ENCODE results near the gene GPATCH4.
"Not testable (repeated sequence)": the region's sequence is repeated elsewhere in the genome, so short reads cannot be mapped to it uniquely, and the experiment has no call there.

The GPATCH4 gene

GRCh38 chr1:156574039-156574633, 27.1 kb downstream of the GPATCH4 start:
- no peak for DNase-seq (ENCODE audit: low spot score)

- DNase-seq (ENCODE audit: low spot score), result no peak
Measured at GRCh38 chr1:156572663-156573018, 28.6 kb downstream of the GPATCH4 start.

DNA sequence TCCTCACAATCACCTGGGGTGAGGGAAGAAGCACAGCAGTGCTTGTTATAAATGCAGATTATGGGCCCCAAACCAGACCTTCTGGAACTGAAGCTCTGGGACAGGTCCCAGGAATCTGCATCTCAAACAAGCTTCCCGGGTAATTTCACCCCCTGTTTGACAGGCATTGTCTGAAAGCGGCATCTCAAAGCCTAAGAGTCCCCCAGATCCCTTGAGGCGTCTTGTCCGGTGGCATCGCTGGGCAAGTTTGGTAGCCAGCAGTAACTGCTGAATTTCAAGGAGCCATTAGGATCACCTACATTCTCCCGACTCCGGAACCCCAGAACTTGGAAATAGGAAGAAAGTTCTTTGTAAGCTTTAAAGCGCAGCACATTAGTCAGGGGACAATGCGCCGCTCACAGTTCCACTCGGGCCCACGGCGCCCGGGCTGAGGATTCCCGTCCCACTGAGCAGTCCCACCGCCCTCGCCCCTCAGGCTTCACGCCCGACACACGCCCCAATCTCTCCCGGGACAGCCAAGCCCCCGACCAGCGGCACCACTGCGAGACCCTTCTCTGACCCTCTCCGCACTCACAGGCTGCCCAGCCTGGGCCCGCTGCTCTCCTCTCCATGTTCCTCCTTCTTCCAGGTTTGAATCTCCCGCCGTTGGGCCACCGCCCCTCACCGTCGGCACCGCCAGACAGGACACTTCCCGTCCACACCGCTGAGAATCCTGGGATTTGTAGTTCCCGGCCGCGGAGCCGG, 29.2 kb downstream of the GPATCH4 start, which contains the start of gene IQGAP3:
IQGAP3 (minus strand) TSS at position 647 of the 744 bp plus-strand sequence; CDS start at position 611, 36 bp downstream.
- peak; percentile 87 for DNase-seq (ENCODE audit: low spot score)

- no peak for DNase-seq (ENCODE audit: low spot score)
Measured at GRCh38 chr1:156571261-156571852, 29.9 kb downstream of the GPATCH4 start.

DNA sequence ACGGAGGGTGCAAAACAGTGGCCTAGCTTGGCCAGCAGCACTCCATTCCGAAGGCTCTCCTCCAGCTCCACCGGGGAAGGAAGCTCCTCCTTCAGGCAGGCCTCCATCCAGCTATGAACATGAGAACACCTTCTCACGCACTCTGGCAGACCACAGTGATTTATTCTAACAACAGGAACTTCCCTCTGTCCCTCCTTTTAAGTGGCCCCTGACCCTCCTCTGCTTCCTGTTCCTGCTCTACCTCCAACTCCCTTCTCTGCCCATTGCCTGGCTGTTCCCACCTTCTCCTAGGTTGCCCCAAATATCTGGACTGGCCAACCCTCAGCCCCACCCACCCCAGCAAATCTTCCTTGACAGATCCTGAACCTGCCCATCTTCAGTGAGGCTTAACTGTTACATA, 34.8 kb downstream of the GPATCH4 start:
- DNase-seq (ENCODE audit: low spot score), result no peak

- no peak for DNase-seq (ENCODE audit: low spot score)
Measured at GRCh38 chr1:156565519-156565918, 35.8 kb downstream of the GPATCH4 start.

GRCh38 chr1:156560585-156561163, 40.6 kb downstream of the GPATCH4 start:
- DNase-seq (ENCODE audit: low spot score), result no peak

- no peak for DNase-seq (ENCODE audit: low spot score)
Measured at GRCh38 chr1:156559797-156560385, 41.4 kb downstream of the GPATCH4 start.

DNA sequence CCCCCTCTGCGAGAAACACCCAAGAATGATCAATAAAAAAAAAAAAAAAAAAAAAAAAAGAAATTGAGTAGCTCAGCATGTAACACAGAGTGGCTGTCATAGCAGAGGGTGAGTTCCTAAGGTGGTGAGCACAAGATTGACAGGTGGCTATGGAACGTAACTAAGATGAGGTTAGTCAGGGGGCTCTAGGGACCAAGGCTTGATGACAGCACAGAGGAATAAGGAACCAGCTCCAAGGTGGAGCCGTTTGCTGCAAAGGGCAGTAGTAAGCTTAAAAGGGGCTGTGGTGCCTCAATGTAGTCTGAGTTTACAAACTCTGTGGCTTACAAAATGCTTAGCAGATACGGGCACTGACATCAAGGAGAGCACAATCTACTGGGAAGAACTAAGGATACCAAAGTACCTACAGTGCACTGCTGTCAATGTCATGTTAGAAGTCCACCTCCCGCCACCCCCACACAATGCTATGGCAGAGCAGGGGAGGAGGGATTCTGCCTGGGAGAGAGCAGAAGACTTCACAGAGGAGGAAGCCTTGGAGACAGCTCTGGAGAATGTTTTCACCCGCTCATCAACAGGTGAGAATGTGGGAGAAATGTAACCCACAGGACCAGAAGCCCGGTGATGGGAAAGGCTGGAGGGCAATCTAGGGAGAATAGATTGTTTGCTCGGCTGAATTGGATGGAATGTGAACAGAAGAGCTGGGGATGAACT, 42.0 kb downstream of the GPATCH4 start:
- DNase-seq (ENCODE audit: low spot score), result no peak

DNA sequence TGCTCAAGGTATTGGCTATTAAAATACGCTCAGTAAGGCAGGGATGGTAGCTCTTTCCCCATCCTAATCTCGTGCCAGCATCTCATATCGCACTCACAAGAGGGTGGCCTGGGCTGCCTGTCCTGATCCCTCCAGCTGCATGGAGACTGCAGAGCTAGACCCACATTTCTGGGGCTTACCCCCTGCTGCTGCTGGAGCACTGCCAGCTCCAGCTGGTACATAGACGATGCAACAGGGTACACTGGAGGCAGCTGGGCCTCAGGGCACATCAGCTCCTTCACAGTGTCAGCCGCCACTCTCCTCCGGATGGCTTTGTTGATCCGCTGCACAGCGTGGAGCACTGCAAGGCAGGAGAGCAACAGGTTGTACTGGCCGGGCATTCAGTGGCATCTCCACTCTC, 44.9 kb downstream of the GPATCH4 start:
- DNase-seq (ENCODE audit: low spot score), result no peak

DNA sequence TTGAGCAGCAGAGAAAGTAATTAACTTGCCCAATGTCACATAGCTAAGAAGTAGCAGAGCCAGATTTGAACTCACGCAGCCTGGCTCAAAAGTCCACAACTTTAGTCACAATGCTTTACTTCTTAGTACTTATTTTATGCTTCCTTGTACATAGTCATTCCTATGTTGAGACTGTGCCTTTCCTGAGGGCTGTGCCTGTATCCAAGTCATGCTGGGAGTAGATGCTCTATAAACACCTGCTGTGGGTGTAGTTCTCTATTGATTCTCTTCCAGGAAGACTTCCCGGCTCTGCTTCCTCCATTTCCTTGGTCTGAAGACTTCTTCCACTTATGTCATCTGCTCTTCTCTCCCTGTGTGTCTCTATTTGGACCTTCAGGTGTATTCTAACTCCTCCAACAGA, 45.6 kb downstream of the GPATCH4 start:
- DNase-seq (ENCODE audit: low spot score), result no peak

DNA sequence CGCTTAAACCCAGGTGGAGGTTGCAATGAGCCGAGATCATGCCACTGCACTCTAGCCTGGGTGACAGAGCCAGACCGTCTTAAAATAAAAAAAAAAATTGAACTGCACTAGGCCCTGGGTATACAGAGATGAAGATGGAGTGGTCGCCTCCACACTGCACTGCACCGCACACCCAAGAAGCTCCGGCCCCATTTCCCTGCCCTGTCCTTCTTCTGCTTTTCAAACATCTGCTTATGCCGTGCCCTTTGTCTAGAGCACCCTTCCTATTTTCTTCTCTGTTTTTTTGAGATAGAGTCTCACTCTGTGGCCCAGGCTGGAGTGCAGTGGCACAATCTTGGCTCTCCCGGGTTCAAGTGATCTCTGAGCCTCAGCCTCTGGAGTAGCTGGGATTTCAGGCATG, 46.3 kb downstream of the GPATCH4 start:
- no peak for DNase-seq (ENCODE audit: low spot score)

GRCh38 chr1:156553860-156554485, 47.3 kb downstream of the GPATCH4 start:
- no peak for DNase-seq (ENCODE audit: low spot score)

DNA sequence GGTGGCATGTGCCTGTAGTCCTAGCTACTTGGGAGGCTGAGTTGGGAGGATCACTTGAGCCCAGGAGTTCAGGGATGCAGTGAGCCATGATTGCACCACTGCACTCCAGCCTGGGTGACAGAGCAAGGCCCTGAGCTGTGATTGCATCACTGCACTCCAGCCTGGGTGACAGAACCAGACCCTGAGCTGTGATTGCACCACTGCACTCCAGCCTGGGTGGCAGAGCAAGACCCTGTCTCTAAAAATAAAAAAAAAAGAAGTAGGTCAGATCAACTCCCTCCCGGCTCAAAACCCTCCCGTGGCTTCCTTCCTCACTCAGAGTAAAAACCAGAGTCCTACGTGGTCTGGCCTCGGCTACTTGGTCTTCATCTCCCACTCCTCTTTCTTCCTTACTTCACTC, 48.3 kb downstream of the GPATCH4 start:
- DNase-seq (ENCODE audit: low spot score), result not testable (repeated sequence)

DNA sequence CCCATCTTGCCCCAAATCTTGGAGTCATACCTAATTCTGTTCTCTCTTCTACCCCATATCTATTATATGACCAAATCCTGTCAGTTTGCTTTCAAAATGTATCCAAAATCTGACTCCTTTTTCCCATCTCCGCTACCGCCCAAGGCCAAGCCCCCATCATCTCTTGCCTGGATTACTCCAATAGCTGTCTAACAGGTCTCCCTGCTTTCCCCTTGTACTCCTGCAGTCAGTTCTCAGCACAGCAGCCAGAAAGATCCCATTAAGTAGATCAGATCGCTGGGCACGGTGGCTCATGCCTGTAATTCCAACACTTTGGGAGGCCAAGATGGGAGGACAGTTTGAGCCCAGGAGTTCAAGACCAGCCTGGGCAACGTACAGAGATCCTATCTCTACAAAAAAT, 48.8 kb downstream of the GPATCH4 start:
- DNase-seq (ENCODE audit: low spot score), result no peak

DNA sequence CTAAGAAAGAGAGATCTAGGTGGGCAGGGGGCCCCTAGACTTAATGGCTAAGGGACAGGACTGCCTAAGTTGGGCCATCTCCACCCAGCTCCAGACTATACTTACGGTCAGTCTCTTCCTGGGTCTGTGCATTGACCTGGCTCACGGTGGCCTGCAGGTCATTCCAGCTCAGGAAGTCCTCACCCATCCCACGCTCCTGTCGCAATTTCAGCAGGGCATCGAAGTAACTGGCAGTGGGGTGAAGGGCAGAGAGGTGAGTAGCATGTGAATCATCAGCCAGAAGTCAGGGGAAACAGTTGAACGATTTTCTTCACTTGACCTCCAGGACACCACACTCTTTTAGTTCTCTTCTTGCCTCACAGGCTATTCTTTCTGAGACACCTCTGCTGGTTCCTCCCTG, 49.4 kb downstream of the GPATCH4 start:
- DNase-seq (ENCODE audit: low spot score), result no peak

DNA sequence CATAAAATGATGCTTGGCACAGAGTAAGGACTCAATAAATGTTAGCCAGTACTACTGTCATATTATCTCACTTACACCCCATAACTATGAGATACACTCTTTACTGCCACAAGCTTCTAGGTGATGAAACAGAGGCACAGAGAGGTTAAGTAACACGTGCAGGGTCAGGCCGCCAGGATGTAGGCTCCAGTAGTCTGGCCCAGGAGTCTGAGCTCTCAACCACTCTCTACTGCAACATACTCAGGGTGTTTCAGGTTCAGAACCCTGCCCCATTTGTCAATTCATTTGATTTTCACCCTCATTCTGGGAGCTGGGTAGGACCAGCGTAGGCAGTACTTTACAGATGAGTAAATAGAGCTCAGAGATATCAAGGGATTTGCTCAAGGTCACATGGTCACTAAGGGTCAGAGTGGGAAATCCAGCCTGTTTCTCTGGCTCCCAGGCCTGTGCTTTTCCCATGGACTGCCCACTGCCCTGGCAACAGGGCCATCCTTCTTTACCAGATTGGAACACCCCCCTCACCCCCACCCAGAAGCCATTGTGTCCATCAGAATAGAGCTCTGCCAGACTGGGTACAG, 50.1 kb downstream of the GPATCH4 start:
- no peak for DNase-seq (ENCODE audit: low spot score)

DNA sequence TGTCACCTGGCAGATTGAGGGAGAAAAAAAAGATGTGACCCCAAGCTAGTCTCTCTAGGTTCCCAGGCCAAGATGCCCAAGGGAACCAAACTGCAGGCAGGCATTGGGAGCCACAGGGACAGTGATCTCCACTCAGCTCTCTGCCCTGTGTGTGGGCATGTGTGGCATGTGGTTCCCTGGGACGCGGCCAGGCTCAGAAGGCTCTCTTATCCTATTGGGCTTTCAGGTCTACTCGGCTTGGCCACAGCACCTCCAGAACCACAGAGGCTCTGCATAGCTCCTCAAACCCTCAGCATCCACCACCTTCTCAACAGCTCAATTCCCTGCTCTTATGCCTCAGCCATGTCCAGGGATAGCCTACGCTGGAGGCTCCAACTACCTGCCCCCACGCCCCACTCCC, 50.9 kb downstream of the GPATCH4 start:
- DNase-seq (ENCODE audit: low spot score), result peak; percentile 55

DNA sequence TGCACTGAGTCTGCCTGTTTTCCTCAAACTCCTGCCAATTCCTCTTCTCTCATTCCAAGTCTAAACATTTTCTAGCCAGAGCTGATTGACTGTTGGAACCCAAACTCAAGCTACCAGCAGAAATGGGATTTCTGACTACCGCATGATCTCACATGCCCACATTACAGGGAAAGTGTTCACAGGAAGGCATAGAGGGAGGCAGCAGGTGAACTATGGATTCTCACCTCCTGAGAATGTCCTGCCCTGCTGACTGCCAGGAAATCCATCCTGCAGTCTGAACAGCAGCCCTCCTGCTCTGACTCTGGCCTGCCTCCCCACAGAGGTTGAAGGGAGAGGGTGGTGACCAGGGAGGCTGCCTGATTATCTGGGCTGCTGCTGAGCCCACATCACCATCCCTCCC, 51.4 kb downstream of the GPATCH4 start:
- DNase-seq (ENCODE audit: low spot score), result no peak

DNA sequence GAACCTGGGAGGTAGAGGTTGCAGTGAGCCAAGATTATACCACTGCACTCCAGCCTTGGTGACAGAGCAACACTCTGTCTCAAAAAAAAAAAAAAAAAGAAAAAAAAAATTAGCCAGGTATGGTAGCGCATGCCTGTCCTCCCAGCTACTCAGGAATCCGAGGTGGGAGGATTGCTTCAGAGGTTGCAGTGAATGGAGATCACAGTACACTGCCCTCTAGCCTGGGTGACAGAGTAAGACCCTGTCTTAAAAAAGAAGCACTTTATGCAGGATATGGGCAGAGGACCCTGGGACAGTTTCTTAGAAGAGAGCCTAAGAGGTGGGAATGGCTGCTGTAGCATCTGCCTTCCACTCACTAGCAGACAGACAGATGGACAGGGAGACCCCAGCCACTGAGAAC, 51.9 kb downstream of the GPATCH4 start:
- DNase-seq (ENCODE audit: low spot score), result peak; percentile 15

DNA sequence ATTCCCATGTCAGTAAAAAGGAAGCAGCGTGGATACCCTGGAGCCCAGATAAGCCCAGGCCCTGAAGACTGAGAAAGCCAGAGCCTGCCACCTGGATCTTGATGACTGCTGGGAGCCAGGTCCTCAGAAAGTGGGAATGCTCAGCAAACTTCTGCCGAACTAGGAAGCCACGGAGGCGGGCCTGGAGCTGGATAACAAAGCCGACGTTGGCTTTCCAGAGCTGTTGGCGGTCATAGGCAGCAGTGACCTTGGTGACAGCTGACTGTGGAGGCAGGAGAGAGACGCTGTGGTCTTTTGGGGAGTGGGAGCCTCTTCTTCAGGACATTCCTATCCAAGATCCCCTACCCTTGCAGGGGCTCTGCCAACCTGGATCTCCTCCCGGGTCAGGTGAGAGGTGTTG, 53.3 kb downstream of the GPATCH4 start:
- no peak for DNase-seq (ENCODE audit: low spot score)
